H1 (cell line): ENCODE results near the gene NME4. TPM values are rescaled to one million over a fixed set of nuclear protein-coding genes. Genes with fewer than 3 reads are reported as not detected.

Experiments
- MAFK ChIP-seq: IDR thresholded peaks from 2 replicates; pipeline ENCODE4 v1.6.1; 2012; ENCODE audit warnings: low read depth, mild to moderate bottlenecking, improper control_type of control experiment, low read length
- SIRT6 ChIP-seq: IDR thresholded peaks from one replicate; pipeline ENCODE4 v1.7.1; 2012; ENCODE audit warnings: low read length, inconsistent platforms
- YY1 ChIP-seq: IDR thresholded peaks from 2 replicates; pipeline ENCODE4 v1.6.1; 2011; ENCODE audit warnings: low read depth, mild to moderate bottlenecking, low read length
- polyA plus RNA-seq, 7 experiments: library from polyadenylated mRNA; depleted of rRNA in 3 of 7; stranded (reverse) in 5 of 7; unstranded in 2 of 7; fragments of >200 nt in 5 of 7; fragments of 200-250 nt in 2 of 7; gene quantifications; 1 replicate in 5 of 7; 2 replicates in 1 of 7; 4 replicates in 1 of 7; pipeline versions ENCODE4 v1.2.1 to v1.2.3, GENCODE V29; 2011 to 2013; ENCODE audit warnings: missing spikeins in 2 of 7, mixed read lengths in 2 of 7
- total RNA-seq: library from RNA; stranded (reverse); fragmentation: NEBNext Ultra II Directional; extraction: Animal tissue kit (Norgen Biotek cat#: 25700); gene quantifications from 2 replicates; pipeline ENCODE4 v1.2.1, GENCODE V29; 2021
- TF ChIP-seq, protein P1 (sequence below), 3 experiments: IDR thresholded peaks; 1 replicate in 2 of 3; 2 replicates in 1 of 3; pipeline versions ENCODE4 v1.5.1 to v1.6.1; 2011; ENCODE audit warnings: low read length in 3 of 3, mild to moderate bottlenecking in 3 of 3, inconsistent platforms in 2 of 3, low read depth in 1 of 3, moderate library complexity in 1 of 3; ENCODE audit not compliant: insufficient read depth in 1 of 3; ENCODE audit errors: control extremely low read depth in 1 of 3

Gene NME4
- total and polyA plus RNA-seq, 2 of the 8 experiments (the other 6 are each of a cell fraction or from before 2014, with no cell fraction given) = 408 to 863 TPM

DNA sequence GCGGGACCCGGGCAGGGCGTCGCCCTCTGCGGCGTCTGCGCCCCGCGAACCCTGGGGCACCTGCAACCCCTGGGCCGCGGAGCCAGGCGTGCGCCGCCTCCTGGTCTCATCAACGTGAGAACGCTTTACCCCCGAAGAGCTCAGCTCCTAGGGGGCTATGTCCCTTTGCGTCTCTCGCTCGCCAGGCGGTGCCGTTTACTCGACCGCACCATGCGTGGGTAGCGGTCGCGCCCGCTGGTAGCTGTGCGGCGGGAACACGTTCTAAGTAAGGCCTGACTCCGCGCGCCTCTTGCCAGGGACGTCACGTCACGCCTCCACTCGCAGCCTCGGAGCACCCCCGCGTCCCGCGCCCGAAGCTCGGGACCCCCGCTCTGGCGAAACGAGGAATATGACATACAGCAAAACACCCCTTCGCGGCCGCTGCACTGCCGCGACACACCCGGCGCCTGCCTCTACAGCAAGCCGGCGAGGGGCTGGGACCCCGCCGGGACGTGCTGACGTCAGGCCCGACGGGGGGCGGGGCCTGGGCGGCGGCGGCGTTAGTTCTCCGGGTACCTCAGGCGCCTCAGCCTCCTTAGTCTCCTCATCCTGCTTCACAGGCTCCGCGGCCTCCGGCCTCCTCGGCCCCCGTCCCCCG is 28.2 kb downstream of the NME4 start, which contains the start of gene RAB11FIP3 (continued):
- TF ChIP-seq, protein P1, sequence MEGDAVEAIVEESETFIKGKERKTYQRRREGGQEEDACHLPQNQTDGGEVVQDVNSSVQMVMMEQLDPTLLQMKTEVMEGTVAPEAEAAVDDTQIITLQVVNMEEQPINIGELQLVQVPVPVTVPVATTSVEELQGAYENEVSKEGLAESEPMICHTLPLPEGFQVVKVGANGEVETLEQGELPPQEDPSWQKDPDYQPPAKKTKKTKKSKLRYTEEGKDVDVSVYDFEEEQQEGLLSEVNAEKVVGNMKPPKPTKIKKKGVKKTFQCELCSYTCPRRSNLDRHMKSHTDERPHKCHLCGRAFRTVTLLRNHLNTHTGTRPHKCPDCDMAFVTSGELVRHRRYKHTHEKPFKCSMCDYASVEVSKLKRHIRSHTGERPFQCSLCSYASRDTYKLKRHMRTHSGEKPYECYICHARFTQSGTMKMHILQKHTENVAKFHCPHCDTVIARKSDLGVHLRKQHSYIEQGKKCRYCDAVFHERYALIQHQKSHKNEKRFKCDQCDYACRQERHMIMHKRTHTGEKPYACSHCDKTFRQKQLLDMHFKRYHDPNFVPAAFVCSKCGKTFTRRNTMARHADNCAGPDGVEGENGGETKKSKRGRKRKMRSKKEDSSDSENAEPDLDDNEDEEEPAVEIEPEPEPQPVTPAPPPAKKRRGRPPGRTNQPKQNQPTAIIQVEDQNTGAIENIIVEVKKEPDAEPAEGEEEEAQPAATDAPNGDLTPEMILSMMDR (IDR thresholded peaks at IDR 0.05; ENCODE audit: control extremely low read depth in 1 of 3, insufficient read depth in 1 of 3, low read depth in 1 of 3, low read length in 3 of 3) = peak; percentile 12 to 35 (median 30); a peak in 2 of 4 replicates
- TF ChIP-seq MAFK = no peak
- no peak for TF ChIP-seq YY1
- no peak for TF ChIP-seq SIRT6
